Renal pelvis (tissue), 4 donors: ENCODE measurements around the gene MMP27. TPM values are rescaled to one million over a fixed set of nuclear protein-coding genes. Genes with fewer than 3 reads are reported as not detected.

Experiments
- DNase-seq: peaks from one replicate; pipeline ENCODE4 v3.0.0-alpha.2; 2013
- polyA plus RNA-seq, 3 donors: library from polyadenylated mRNA; unstranded; fragments of 120-200 nt; gene quantifications; one replicate each; pipeline ENCODE4 v1.2.1, GENCODE V29; 2013; ENCODE audit not compliant: insufficient read length in 3 of 3

Gene MMP27
- polyA plus RNA-seq, 3 donors = not detected

- no peak for DNase-seq
These were observed 728 bp downstream of the MMP27 start for GRCh38 chr11:102704841-102705240.

- DNase-seq = no peak
These were observed 1.6 kb downstream of the MMP27 start for GRCh38 chr11:102703826-102704493.

GRCh38 chr11:102695201-102695600 lies 10.4 kb downstream of the MMP27 start:
- no peak for DNase-seq

- no peak for DNase-seq
These were observed 19.8 kb downstream of the MMP27 start for GRCh38 chr11:102685754-102686153.

GRCh38 chr11:102685338-102685737 lies 20.2 kb downstream of the MMP27 start:
- no peak for DNase-seq

GRCh38 chr11:102683277-102683676 lies 22.3 kb downstream of the MMP27 start:
- DNase-seq = no peak

GRCh38 chr11:102680945-102681344 lies 24.6 kb downstream of the MMP27 start:
- DNase-seq = no peak

- no peak for DNase-seq
These were observed 27.5 kb downstream of the MMP27 start for GRCh38 chr11:102678022-102678421.

- no peak for DNase-seq
These were observed 29.5 kb downstream of the MMP27 start for GRCh38 chr11:102676084-102676483.

- no peak for DNase-seq
These were observed 35.9 kb downstream of the MMP27 start for GRCh38 chr11:102669664-102670063.

- peak; percentile 26 for DNase-seq
These were observed 39.1 kb downstream of the MMP27 start for GRCh38 chr11:102666331-102666957.

- no peak for DNase-seq
These were observed 41.4 kb downstream of the MMP27 start for GRCh38 chr11:102664001-102664752.

- no peak for DNase-seq
These were observed 43.0 kb downstream of the MMP27 start for GRCh38 chr11:102662607-102663006.

- DNase-seq = no peak
These were observed 44.5 kb downstream of the MMP27 start for GRCh38 chr11:102661040-102661439.

GRCh38 chr11:102656528-102656927 lies 49.0 kb downstream of the MMP27 start:
- no peak for DNase-seq

GRCh38 chr11:102655547-102655946 lies 50.0 kb downstream of the MMP27 start:
- DNase-seq = no peak

GRCh38 chr11:102654761-102655160 lies 50.8 kb downstream of the MMP27 start:
- DNase-seq = no peak

GRCh38 chr11:102653744-102654291 lies 51.8 kb downstream of the MMP27 start:
- no peak for DNase-seq

GRCh38 chr11:102647430-102647829 lies 58.1 kb downstream of the MMP27 start:
- DNase-seq = no peak

- no peak for DNase-seq
These were observed 61.6 kb downstream of the MMP27 start for GRCh38 chr11:102643941-102644340.
